HG02798 (cell line): ENCODE results near the gene ZBTB40.

ENCODE experiments used
- ATAC-seq: cut with Tn5 transposase; IDR thresholded peaks from one replicate; pipeline ENCODE4 v1.9.1; 2021; ENCODE audit warnings: mild to moderate bottlenecking; ENCODE audit not compliant: unreplicated experiment, poor library complexity

Gene ZBTB40

DNA sequence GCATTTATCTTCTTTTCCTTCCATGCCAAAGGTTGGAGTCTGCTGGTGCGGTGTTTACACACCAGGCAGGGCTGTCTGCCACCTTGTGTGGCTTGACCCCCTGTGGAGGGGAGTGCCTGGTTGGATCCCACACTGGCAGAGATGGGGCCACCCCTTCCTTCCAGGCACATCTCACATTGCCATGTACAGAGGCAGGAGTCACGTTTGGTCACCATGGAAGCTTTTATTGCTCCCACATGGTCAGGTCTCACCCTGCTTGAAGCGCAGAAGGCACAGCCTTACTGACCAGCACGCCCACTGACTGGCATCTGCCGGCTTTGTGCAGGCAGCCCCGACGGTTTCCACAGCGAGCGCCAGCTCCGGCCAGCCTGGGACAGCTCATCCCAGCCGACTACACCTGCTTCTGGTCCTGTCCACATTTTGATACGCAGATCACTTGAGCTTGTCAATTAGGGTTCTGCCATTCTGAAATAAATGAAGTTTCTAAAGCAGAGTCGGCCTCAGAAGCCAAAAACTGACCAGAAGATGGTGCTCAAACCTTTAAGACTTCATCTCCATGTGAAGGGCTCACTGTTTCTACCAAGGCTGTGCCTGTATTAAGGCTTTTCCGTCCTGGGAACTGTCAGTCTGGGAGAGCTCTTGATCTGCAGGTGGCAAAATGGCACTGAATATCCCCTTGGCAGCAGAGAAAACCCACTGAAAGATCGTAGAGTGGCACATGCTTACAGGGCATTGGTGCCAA is 76.1 kb downstream of the ZBTB40 start:
- no peak for ATAC-seq

- no peak for ATAC-seq
These were observed 76.8 kb downstream of the ZBTB40 start for GRCh38 chr1:22528451-22528850.

GRCh38 chr1:22529901-22530621 is 78.4 kb downstream of the ZBTB40 start:
- no peak for ATAC-seq

DNA sequence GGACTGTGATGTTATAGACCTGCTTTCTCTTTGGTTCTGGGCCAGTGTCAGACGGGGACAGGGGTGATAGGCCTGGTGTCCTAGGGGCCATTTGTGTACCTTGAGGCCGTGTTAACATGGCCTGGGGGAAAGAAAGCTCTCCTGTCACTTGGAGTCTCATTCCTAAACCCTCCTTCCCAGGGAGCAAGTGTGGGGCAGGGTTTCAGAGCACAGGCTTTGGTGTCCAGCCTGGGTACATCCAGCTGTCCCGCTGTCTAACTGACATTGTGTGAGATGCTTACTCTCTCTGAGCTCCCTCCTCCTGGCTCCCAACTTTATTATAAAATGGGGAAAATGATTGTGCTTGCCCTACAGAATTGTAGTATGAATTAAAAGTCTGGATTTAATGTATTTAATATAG is 79.1 kb downstream of the ZBTB40 start:
- ATAC-seq = no peak

DNA sequence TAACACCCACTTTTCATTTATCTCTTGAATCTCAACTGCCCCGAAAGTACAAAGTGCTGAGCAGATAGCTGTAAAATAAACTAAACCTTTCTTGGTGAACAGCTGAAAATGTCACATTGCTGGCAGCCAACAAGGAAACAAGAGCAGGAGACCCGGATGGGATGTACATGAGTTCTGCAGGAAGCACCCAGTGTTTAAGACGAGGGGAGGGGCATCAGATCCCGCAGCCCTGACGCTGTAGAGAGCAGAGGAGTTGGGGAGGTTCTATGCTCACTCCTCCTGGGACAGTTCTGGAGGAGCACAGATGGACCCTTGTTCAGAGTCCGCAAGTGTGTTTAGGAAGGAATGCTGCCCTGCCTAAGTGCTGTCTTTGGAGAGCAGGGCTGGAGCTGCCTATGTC is 79.6 kb downstream of the ZBTB40 start:
- no peak for ATAC-seq

- ATAC-seq = no peak
These were observed 81.7 kb downstream of the ZBTB40 start for GRCh38 chr1:22533244-22533895.

DNA sequence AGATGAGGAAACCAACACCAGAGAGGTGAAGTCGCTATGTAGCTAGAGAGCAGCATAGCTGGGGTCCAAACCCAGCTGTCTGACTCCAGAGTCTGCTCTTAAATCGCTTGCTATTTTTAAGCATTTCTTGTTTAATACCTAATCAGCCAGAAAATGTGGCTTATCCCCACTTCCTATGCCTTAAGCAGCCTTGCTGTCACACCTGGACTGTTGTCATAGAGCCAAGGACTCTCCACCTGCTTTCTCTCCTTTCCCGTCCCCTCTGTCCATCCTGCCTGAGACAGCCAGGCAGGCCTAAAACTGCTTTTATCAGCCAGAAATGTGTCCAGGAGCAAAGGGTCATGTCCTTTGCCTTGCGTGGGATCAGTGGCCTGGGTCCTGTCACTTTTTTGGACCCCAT is 83.3 kb downstream of the ZBTB40 start:
- no peak for ATAC-seq

DNA sequence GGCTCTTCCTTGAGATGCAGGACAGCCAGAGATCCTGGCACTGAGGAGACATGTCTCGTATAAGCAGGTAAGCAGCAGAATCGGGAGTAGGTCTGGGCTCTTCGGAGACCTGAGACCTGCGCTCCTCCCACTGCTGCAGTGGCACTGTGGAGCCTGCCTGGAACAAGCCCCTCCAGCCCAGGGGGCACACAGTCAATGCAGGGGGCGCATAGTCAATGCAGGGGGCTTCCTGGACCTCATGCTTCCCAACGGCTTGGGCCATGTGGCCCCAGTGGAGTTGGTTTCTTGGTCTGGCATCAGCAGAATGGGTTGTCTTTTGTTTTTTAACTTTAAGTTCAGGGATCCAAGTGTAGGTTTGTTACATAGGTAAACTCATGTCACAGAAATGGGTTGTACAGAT is 83.7 kb downstream of the ZBTB40 start:
- no peak for ATAC-seq

DNA sequence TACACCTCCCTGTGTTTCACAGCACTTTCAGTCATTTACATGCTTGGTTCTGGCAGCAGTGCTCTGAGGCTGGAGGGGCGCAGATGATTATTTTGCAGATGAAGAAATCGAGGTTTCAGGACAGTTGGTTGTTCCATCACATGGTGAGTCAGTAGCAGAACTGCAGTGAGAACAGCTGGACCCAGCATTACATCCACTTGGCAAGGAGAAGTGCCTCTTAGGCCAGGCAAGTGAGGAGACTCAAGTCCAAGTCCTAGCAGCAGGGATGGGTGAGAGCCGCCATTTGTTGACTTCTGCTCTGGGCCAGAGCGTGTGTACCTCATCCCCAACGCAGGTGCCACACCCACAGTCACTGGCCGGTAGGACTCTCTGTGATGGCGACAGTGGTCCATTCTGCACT is 84.9 kb downstream of the ZBTB40 start:
- no peak for ATAC-seq

DNA sequence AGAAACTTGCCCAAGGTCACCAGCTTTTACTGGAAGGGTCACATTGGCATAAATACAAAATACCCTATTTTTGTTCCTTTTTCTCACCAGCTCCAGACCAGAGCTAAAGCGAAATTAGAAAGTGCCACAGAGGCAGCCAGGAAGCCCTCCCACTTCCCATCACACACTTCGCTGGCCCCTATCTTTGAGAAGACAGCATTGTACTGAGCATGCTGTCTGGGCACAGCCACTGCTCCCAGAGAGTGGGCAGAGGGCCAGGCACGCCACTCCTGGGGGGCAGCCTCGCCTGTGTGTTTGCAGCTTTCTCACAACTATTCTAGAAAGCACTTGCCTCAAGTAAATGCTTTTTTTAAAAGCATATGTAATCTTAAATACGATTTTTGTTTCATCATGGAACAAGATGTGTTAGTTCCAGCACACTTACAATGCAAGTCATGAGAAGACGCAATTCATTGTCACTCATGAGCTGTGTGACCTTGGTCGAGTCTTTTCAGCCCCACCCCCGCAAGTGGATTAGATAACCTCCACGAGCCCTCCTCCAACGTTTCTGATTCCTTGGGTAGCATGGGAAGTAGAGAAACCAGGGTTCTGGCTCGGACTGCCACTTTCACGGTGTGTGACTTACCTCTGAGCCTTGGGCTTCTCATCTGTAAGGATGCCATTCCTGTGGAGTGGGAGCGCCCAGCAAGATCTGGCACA is 85.9 kb downstream of the ZBTB40 start:
- ATAC-seq = no peak

DNA sequence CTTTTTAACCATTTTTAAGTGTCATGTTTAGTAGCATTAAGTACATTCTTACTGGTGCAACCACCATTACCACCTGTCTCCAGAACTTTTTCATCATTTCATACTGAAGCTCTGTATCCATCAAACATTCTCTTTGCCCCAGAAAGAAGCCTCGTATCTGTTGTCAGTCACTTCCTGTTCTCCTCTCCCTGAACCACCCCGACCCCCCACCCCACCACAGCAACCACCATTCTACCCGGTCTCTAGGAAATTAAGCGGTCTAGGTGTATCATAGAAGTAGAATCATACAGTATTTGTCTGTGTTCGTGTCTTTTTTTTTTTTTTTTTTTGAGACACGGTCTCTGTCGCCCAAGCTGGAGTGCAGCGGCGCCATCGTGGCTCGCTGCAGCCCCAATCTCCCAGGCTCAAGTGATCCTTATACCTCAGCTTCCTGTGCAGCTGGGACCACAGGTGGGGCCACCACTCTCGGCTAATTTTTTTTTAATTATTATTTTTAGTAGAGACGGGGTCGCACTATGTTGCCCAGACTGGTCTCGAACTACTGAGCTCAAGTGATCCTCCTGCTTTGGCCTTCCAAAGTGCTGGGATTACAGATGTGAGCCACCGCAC is 88.0 kb downstream of the ZBTB40 start:
- ATAC-seq = no peak

GRCh38 chr1:22540337-22540736 is 88.7 kb downstream of the ZBTB40 start:
- ATAC-seq = no peak

GRCh38 chr1:22542886-22543285 is 91.2 kb downstream of the ZBTB40 start:
- no peak for ATAC-seq

DNA sequence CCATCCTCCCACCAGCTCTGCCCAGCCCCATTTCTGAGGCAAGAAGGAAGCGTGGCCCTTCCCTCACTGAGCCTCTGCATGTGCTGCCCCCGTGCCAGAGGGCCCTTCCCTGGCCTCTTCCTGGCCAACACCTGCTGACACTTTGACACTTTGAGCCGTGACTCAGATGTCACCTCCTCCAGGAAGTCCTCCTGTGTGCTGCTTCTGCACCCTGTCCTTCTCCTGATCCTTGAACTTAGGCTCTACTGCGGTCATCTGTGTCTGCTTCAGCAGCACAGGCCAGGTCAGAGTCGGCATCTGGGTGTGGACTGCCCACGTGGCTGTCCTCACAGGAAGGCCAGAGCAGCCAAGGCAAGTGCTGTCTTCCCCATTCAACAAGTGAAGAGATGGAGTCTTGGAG is 92.0 kb downstream of the ZBTB40 start:
- ATAC-seq = no peak

DNA sequence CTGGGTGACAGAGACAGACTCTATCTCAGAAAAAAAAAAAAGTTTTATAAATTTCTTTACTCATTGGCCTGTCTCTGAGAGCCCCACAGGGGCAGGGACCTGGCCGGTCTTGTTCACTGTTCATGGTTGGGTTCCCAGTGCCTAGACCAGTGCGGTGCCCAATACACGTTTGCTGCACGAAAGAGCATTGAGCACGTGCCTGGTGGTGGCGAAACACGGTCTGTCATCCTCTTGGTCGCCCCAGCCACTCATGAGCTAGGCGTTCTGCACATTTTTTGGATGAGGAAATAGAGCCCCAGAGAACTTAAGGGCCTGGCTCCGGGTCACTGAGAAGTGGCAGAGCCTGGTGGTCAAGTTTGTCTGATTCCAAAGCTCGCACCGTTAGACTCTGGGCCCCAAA is 93.0 kb downstream of the ZBTB40 start:
- ATAC-seq = no peak

DNA sequence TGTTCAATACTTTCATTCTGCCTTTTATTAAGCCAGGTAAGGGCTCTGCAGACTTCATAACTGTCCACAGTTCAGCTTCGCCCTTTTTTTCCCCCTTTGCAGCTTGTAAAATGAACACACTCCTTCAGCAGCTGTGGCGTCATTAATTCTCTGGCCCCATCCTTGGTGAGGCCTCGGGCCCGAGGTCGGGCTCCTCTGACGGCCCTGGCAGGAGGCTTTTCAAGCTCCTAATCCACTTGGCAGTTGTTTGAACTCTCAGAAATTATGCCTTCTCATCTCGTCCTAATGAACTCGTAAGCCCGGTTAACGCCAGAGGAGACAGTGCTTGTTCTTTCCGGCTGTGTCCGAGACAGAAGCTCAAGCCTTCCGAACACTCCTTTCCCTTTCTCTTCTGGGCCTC is 93.5 kb downstream of the ZBTB40 start:
- ATAC-seq = no peak

DNA sequence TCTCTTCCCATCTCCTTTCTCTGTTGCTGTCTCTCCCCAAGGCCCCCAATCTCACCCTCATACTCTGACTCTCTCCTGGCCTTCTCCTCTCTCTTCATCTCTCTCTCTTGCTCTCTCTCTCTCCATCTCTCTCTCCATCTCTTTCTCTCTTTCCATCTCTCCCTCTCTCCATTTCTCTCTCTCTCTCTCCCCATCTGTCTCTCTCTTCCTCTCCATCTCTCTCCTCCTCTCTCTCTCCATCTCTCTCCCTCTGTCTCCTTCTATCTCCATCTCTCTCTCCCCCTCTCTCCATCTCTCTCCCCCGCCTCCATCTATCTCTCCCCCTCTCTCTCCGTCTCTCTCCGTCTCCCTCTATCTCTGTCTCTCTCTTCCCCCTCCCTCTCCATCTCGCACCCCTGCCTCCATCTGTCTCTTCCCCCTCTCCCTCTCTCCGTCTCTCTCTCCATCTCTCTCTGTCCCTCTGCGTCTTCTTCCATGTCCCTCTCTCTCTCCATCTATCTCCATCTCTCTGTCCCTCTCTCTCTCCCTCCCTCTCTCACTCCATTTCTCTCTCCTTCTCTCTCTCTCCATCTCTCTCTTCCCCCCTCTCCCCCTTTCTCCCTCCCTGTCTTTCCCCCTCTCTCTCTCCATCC is 95.7 kb downstream of the ZBTB40 start:
- no peak for ATAC-seq

DNA sequence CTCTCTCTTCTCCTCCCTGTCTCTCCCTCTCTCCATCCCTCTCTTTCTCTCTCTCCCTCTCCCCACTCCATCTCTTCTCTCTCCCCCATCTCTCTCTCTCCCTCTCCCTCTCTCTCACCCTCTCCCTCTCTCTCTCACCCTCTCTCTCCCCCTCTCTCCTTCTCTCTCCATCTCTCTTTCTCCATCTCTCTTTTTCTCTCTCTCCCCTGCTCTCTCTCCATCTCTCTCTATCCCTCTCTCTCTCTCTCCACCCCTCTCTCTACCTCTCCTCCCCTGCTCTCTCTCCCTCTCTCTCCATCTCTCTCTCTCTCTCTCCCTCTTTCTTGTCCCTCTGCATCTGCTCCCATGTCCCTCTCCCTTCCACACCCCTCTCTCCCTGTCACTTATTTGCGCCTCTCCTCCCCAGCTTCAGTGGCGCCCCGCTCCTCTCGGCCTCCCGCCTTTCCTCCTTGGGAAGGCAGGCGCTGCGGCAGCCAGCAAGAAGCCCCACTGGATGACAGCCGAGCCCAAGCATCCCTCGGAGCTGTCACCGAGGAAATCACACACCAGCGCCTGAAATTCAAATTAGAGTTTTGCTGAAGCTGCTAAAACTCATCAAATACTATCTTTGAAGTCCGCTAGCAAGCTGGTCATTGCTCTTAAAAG is 96.3 kb downstream of the ZBTB40 start:
- ATAC-seq = no peak

DNA sequence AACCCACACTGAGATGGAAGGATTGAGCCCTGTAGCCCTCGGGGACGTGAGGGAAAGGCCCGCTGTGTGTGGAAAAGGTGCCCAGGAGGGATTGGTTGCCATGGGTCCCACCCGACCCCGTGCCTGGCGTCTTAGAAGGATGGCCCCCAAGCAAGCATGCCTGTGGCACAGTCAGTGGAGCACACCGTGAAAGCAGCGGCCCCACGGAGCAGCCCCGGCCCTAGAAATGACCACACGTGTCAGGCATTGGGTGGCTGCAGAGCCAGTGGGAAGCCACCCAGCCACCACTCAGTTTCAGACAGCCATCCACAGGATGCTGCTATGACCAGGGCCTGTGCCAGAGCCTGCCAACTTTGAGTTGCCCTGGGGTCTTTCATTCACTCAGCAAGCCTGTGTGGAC is 98.4 kb downstream of the ZBTB40 start:
- no peak for ATAC-seq

DNA sequence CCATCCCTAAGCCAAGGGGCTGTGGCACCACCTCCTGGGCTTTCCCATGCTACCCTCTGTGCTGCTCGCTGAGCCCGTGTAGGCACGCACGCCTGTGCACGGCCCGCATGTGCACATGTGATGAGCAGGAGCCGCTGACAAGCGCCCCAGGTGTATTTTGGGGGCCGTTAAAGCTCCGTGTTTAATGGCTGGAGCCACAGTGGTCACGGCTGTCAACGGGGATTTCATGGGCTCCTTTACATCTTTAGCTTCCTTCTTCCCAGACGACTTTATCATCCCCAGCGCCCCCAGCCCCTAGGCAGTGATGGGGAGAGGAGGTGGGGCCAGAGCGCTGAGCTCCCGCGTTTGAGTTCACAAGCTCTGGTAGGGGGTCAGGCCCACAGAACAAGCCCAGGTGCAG is 99.9 kb downstream of the ZBTB40 start:
- no peak for ATAC-seq
